IPS DF 19.7 (cell line): Measurements from ENCODE around the gene CSHL1.

ENCODE experiments used
- DNase-seq: peaks from one replicate; pipeline ENCODE4 v3.0.0-alpha.2; 2013; ENCODE audit warnings: low read depth, low spot score

CSHL1 gene

GRCh38 chr17:63911041-63911635, at the start of gene CSHL1:
Gene CSHL1 (minus strand): TSS chr17:63911258. CDS start chr17:63911196, 62 bp downstream.
- DNase-seq, result no peak

GRCh38 chr17:63960430-63960829, 49.4 kb upstream of the CSHL1 start:
- DNase-seq, result no peak

- no peak for DNase-seq
These were observed 48.9 kb upstream of the CSHL1 start for GRCh38 chr17:63960006-63960405.

GRCh38 chr17:63956296-63956920, 45.4 kb upstream of the CSHL1 start:
- no peak for DNase-seq

- DNase-seq, result no peak
These were observed 44.7 kb upstream of the CSHL1 start for GRCh38 chr17:63955791-63956190.

- DNase-seq, result no peak
These were observed 44.2 kb upstream of the CSHL1 start for GRCh38 chr17:63955232-63955631.

GRCh38 chr17:63954402-63955063, 43.5 kb upstream of the CSHL1 start:
- no peak for DNase-seq

GRCh38 chr17:63950940-63951907, 40.2 kb upstream of the CSHL1 start:
- no peak for DNase-seq

GRCh38 chr17:63949576-63950250, 38.7 kb upstream of the CSHL1 start:
- no peak for DNase-seq

GRCh38 chr17:63948521-63948920, 37.5 kb upstream of the CSHL1 start:
- DNase-seq, result no peak

GRCh38 chr17:63947711-63948330, 36.8 kb upstream of the CSHL1 start:
- DNase-seq, result no peak

GRCh38 chr17:63946440-63947363, 35.6 kb upstream of the CSHL1 start:
- DNase-seq, result no peak

- no peak for DNase-seq
These were observed 34.9 kb upstream of the CSHL1 start for GRCh38 chr17:63945784-63946439.

GRCh38 chr17:63944736-63945499, 33.9 kb upstream of the CSHL1 start:
- DNase-seq, result no peak

GRCh38 chr17:63943745-63944144, 32.7 kb upstream of the CSHL1 start:
- DNase-seq, result no peak

- DNase-seq, result no peak
These were observed 31.4 kb upstream of the CSHL1 start for GRCh38 chr17:63942309-63942985.

GRCh38 chr17:63941751-63942150, 30.7 kb upstream of the CSHL1 start:
- DNase-seq, result no peak

GRCh38 chr17:63941162-63941561, 30.1 kb upstream of the CSHL1 start:
- DNase-seq, result no peak
